HuH-7 (cell line): ENCODE results near the gene ANKLE1.
"Not testable (repeated sequence)": the region's sequence is repeated elsewhere in the genome, so short reads cannot be mapped to it uniquely, and the experiment has no call there.

ENCODE experiments used
- DNase-seq: peaks from one replicate; pipeline ENCODE4 v3.0.0; 2011; ENCODE audit warnings: low spot score

ANKLE1 gene

DNA sequence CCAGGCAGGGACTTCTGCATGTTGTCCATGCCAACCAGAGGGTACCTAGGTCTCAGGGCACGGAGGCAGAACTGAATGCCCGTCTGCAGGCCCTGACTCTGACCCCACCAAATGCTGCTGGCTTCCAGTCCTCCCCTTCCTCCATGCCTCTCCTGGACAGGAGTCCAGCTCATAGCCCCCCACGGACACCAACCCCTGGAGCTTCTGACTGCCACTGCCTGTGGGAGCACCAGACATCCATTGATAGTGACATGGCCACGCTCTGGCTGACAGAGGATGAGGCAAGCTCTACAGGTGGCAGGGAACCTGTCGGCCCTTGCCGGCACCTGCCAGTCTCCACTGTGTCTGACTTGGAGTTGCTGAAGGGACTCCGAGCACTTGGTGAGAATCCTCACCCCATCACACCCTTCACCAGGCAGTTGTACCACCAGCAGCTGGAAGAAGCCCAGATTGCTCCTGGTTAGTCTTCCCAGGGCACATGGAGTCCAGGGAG, 1.8 kb downstream of the ANKLE1 start:
- no peak for DNase-seq

DNA sequence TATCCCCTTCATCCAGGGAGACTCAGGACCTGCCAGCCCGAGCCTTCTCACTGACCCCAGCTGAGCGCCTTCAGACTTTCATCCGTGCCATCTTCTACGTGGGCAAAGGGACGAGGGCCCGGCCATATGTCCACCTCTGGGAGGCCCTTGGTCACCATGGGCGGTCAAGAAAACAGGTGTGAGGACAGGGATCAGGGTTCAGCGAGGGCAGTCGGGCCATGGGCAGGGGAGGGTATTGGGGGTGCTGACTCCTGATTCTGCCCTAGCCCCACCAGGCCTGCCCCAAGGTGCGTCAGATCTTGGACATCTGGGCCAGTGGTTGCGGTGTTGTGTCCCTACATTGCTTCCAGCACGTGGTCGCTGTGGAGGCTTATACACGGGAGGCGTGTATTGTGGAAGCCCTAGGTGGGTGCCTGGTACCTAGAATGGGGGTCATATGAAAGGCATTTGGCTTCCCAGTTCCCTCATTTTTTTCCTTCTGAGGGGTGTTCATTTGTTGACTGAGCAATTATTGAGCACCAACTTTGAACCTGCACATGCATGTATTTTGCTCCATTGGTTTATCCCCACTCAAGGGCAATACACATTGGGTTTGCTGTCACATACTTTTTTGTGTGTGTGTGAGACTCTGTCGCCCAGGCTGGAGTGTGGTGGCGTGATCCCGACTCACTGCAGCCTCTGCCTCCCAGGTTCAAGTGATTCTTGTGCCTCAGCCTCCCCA, 3.9 kb downstream of the ANKLE1 start:
- DNase-seq, result no peak

- no peak for DNase-seq
Measured at GRCh38 chr19:17286263-17286662, 4.6 kb downstream of the ANKLE1 start.

- DNase-seq, result no peak
Measured at GRCh38 chr19:17286752-17287151, 5.1 kb downstream of the ANKLE1 start.

DNA sequence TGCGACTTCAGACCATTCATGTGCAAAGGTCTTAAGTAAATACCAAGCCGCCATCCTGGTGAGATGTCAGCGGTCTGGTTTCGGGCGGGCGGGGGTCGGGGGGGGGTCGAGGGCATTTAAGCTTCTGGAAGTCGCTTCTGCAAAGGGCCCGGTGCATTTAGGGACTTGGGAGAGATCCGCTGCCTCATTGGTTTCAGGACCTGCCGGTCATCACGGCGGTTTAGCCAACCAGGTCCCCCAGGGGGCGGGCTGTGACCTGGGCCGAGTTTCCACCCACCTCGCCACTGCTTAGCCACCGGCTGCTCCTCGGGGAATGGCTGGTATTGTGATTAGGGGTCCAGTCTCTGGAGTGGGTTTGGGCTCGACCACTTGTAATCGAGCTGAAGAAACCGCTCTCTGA, 7.8 kb downstream of the ANKLE1 start:
- peak; percentile 77 for DNase-seq

GRCh38 chr19:17292301-17293074, 10.8 kb downstream of the ANKLE1 start:
- DNase-seq, result peak; percentile 89

- no peak for DNase-seq
Measured at GRCh38 chr19:17293605-17294004, 11.9 kb downstream of the ANKLE1 start.

DNA sequence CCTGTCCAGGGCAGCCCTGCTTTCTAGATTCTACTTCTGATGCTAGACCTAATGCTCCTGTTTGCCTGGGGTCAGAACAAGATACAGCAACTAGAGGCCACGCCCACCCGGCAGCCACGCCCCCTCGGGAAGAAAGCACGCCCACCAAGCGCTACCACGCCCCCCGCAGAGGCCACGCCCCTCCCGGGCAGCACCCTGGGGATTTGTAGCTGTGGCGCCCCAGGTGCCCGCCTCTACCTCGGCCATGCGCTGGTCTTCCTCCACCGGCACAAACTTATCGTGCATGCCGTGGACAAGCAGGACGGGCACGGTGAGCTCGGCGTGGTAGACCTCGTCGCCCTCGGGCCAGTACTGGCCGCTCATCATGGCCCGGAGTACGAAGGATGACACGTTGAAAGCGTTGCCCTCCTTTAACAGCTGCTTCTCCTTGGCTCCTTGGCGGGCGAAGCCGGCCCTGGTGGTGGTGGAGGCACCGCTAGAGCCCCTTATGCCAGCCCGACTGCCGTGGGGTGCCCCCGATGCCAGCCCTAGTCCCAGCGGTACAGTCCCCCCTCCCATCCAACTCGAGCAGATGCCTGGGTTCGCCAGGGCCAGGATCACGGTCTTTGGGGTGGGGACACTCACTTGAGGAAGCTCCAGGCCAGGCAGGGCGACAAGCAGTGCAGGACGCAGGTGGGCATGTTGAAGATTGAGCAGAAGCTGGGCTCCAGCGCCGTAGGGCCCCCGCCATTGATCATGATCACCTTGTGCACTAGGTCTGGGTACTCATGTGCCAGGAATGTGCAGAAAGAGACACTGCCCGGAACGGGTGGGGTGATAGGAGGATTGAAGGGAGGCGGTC, 12.6 kb downstream of the ANKLE1 start:
- no peak for DNase-seq

DNA sequence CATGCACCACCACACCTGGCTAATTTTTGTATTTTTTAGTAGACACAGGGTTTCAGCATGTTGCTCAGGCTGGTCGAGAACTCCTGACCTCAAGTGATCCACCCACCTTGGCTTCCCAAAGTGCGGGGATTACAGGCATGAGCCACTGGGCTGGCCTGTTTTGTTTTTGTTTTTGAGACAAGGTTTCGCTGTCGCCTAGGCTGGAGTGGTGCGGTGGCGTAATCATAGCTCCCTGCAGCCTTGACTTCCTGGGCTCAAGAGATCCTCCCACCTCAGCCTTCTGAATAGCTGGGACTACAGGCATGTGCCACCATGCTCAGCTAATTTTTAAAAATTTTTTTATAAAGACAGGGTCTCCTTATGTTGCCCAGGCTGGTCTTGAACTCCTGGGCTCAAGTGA, 13.8 kb downstream of the ANKLE1 start:
- DNase-seq, result not testable (repeated sequence)

- DNase-seq, result no peak
Measured at GRCh38 chr19:17296273-17296672, 14.6 kb downstream of the ANKLE1 start.

DNA sequence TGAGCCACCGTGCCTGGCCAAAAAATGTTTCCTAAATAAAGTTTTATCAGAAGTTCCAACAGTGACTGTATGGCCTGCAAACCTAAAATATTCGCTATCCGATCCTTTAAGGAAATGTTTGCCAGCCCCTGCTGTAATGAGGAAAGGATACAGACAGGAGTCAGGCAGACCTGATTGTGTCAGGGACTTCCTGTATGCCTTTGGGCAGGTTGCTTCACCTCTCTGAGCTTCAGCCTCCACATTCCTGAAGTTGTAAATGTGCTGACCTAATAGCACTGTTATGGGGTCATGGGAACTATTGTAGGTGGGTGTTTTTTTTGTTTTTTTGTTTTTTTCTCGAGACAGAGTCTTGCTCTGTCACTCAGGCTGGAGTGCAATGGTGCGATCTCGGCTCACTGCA, 15.3 kb downstream of the ANKLE1 start:
- DNase-seq, result no peak

DNA sequence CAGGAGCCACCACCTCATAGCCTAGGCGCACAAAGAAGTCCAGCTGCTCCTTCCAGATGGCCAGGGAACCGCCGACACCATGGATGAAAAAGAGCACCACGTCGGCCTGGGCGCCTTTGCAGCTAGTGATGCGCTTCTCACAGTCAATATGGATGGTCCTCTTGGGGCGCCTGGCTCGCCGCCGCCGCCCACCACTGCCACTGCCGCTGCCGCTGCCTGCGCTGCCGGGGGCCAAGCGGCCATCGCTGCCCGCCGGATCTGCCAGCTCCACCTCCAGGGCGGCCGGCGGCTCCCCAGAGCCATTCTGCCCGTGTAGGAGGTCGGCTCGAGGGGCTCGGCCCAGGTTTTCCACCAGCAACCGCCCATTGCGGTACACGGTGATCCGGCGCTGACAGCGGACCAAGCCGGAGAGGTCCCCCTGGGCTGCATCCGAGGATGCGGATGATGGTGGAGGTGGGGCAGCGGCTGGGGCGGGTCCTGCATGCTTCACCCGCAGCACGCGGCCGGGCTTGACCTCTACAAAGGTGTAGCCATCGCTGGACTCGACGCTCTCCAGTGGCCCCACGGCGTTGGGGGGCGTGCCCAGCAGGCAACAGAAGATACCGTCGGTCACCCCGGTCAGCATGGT, 19.4 kb downstream of the ANKLE1 start:
- DNase-seq, result no peak

DNA sequence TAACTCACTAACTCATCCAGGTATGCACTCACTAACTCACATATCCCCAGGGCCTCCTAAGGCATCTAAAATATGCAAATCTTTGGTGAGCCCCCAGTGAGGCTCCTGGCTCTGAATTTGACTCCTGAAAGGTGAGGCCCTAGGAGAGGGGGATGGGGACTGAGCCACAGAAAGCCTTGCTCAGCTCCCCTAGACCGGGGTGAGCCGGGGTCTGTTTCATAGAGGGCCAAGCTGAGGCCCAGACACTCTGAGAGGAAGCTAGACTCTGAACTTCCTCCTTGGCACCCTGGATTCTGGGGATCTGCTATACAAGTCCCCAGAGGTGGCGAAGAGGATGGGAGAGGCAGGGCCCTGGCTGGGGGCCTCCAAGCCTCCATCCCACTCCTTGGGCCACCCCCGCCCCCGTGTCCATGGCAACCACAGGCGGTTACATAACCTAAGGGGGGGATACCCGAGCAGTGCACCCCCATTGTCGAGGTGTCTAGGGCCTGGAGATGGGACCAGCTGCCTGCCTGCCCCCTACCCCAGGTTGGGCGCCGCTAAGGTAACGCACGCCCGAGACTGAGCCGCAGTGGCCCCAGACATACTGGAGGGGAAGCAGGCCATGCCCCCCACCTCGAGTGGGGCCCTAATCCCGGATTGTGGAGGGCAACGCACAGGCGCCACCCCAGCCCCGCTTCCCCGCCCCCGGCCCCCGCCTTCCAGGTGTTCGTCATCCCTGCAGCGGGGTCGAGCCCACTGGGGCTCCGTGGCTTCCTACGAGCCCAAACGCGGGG, 20.9 kb downstream of the ANKLE1 start:
- DNase-seq, result no peak

GRCh38 chr19:17303167-17303939, 21.7 kb downstream of the ANKLE1 start, which contains the start of gene ABHD8:
TSS of gene ABHD8 (minus strand) at chr19:17303425. CDS start at chr19:17301616, 1,809 bp downstream.
- DNase-seq, result peak; percentile 97

DNA sequence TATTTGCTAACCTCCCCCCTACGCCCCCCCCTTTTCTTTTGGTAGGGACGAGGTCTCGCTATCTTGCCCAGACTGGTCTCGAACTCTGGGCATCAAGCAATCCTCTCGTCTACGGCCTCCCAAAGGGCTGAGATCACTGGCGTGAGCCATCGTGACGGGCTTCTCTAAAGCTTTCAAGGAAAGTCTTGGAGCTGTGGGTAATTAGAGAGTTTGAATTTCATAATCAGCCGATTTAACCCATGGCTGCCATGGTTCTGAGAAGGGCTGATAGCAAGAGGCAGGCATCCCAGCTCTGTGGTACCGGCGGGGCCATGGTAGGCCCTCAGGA, 22.2 kb downstream of the ANKLE1 start:
- no peak for DNase-seq

DNA sequence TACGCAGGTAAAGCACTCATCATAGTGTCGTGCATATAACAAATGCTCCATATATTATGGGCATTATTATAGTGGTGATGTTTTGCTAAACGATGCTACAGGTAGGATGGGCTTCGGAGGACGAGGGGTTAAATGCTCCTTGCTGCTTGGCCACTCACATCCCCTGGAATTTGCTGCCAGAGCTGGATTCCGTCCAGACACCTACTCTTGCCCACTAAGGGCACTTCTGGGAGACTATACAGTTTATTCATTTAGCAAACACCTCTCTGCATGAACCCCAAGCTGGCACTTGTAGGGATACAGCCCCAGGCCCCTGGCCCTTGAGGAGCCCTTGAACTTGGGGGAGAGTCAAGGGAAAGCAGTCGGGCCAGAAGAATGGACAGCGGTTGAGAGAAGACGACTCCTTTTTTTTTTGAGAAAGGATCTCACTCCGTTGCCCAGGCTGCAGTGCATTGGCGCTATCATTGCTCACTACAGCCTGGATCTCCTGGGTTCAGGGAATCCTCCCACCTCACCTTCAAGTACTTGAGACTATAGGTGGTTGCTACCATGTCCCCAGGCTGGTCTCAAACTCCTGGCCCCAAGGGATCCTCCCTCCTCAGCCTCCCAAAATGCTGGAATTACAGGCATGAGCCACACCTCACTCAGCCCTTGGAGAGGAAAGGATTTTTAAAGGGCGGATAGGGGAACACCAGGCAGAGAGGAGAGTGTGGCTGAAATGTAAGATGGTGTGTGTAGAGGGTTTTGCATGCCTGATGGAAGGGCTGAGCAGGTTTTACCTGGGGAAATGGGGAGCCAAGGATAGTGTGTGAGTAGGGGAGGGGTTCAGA, 22.9 kb downstream of the ANKLE1 start:
- no peak for DNase-seq

- no peak for DNase-seq
Measured at GRCh38 chr19:17305216-17305516, 23.5 kb downstream of the ANKLE1 start.

DNA sequence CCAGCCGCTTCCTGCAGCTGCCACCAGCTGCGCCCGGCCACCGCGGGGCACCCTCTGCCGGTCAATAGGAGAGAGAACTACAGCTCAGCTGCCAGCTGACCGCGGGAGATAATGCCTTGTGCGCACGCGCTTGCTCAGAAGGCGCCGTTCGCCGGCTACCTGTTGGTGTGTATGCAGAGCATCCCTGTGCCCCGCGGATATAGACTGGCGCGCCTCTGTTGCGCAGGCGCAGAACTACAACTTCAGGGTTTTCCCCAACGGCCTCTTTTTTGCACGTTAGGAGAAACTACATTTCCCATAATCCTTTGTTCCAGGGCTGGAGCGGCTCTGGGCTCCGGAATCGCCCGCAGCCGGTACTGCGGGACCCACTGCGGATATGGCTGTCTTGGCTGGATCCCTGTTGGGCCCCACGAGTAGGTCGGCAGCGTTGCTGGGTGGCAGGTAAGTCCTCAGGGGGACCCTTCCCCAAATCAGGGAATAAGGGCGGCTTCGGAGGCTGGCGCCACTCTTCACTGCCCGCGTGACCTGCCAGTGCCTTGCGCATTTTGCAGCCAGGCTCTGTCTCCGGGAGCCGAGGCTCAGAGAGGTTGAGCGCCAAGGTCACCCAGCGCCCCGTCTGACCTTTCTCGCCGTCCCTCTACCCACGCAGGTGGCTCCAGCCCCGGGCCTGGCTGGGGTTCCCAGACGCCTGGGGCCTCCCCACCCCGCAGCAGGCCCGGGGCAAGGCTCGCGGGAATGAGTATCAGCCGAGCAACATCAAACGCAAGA, 24.0 kb downstream of the ANKLE1 start, which contains the start of gene MRPL34:
Gene MRPL34, plus strand, starts transcription at position 356 of the 768 bp plus-strand sequence. Its CDS starts 21 bp downstream, at position 377.
- peak; percentile 85 for DNase-seq

DNA sequence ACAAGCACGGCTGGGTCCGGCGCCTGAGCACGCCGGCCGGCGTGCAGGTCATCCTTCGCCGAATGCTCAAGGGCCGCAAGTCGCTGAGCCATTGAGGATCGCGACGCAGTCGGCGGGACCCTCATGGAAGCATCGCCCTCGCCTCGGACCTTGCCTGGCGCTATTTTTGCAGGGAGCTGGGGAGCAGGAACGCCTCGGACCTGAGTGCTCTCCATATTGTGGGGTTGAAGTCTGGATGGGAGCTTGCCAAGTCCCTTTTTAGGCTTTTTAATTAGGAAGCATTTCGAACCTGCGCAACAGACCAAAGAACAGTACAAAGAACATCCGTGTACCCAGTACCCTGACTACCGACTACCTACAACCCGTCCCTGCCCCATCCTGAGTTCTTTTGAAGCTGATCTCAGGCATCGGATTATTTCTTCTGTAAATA, 24.6 kb downstream of the ANKLE1 start:
- no peak for DNase-seq
